CD1c-positive myeloid dendritic cell (primary cell): ENCODE measurements around the gene RNPEPL1.
A peak's percentile ranks its signal among the peaks of the same experiment; 100 is the strongest.

ENCODE experiments used
- DNase-seq: peaks from one replicate; pipeline ENCODE4 v3.0.0-alpha.2; 2016; ENCODE audit errors: extremely low spot score

The RNPEPL1 gene

GRCh38 chr2:240577281-240578109 is 9.2 kb downstream of the RNPEPL1 start:
- DNase-seq: no peak

GRCh38 chr2:240578110-240578450 is 9.8 kb downstream of the RNPEPL1 start:
- no peak for DNase-seq

- no peak for DNase-seq
These were observed 10.2 kb downstream of the RNPEPL1 start for GRCh38 chr2:240578488-240578887.

- DNase-seq: no peak
These were observed 10.9 kb downstream of the RNPEPL1 start for GRCh38 chr2:240579071-240579762.

- DNase-seq: peak; percentile 89
These were observed 11.7 kb downstream of the RNPEPL1 start for GRCh38 chr2:240579771-240580614.

GRCh38 chr2:240581811-240582210 is 13.5 kb downstream of the RNPEPL1 start:
- DNase-seq: no peak

- DNase-seq: no peak
These were observed 14.5 kb downstream of the RNPEPL1 start for GRCh38 chr2:240582781-240583180.

- DNase-seq: no peak
These were observed 15.5 kb downstream of the RNPEPL1 start for GRCh38 chr2:240583774-240584173.

- DNase-seq: peak; percentile 74
These were observed 16.3 kb downstream of the RNPEPL1 start for GRCh38 chr2:240584486-240585031.

- no peak for DNase-seq
These were observed 16.8 kb downstream of the RNPEPL1 start for GRCh38 chr2:240585101-240585500.

- no peak for DNase-seq
These were observed 17.5 kb downstream of the RNPEPL1 start for GRCh38 chr2:240585681-240586197.

- DNase-seq: peak; percentile 99
These were observed 18.1 kb downstream of the RNPEPL1 start, which contains the start of gene CAPN10 for GRCh38 chr2:240586198-240586918. TSS of gene CAPN10 (plus strand) at chr2:240586734. CDS start at chr2:240586912, 178 bp downstream.

- peak; percentile 25 for DNase-seq
These were observed 18.9 kb downstream of the RNPEPL1 start for GRCh38 chr2:240586919-240587800.

GRCh38 chr2:240588006-240588655 is 19.8 kb downstream of the RNPEPL1 start:
- DNase-seq: no peak

- no peak for DNase-seq
These were observed 20.4 kb downstream of the RNPEPL1 start for GRCh38 chr2:240588669-240589068.

- no peak for DNase-seq
These were observed 21.1 kb downstream of the RNPEPL1 start for GRCh38 chr2:240589375-240589774.

GRCh38 chr2:240589850-240590525 is 21.7 kb downstream of the RNPEPL1 start:
- DNase-seq: no peak

GRCh38 chr2:240590681-240591111 is 22.4 kb downstream of the RNPEPL1 start:
- DNase-seq: no peak

- DNase-seq: no peak
These were observed 22.9 kb downstream of the RNPEPL1 start for GRCh38 chr2:240591226-240591625.
